NCI-H2081 treated with DMSO at 0.1 percent for 48 hours (cell line): ENCODE data around the gene CELF3.
"Not testable (repeated sequence)": the region's sequence is repeated elsewhere in the genome, so short reads cannot be mapped to it uniquely, and the experiment has no call there.

Experiments used
- DNase-seq: peaks from one replicate; lab custom pipeline; 2025; lab: John Stamatoyannopoulos, UW

The CELF3 gene

GRCh38 chr1:151716771-151717631 lies at the start of gene CELF3:
TSS of gene CELF3 (minus strand) at chr1:151716803. CDS start at chr1:151716020, 783 bp downstream.
- peak; percentile 97 for DNase-seq

GRCh38 chr1:151763990-151764389 lies 47.4 kb upstream of the CELF3 start:
- DNase-seq, result no peak

DNA sequence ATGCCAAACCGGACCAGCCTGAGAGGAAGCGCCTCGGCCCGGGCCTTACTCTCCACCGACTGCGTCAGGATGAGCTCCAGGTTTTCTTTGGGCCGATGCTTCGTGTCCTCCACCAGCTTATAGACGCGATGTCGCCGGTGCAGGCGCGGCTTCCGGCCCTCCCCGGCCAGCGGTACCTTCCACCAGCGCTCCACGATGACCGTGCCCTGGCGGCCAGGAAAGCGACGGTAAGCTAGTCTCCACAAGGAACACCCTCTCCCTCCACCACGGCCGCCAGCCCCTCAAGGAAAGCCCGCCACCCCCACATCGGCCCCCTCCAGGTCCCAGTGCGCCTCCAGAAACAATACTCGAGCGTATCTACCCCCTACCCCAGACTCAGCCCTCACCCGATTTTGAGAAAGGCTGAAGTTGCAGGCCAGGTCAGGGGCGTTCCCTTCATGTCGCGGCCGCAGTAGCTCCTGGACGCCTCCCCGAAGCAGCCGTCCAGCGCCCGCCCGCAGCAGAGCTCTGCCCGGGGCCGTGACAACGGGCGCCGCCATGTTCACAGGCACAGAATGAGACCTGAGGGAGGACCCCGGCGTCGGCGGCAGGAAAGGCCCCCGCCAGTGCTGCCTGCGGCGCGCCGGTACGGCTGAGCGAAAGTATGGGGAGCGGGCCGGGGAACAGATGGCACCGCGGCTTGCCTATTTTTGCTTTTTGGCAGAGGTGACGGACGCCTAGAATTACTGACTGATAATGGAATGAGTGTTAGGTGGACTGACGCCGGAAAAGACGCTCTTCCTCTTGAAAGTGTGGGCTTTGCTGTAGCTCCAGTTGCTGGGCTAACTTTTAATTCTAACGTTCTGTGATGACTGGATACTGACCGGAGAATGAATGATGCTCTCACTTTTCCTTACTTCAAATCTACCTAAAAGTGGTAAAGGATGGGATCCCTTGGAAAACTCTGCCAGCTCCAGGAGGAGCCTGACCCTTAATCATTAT lies 46.6 kb upstream of the CELF3 start, which contains the start of gene MRPL9:
TSS of gene MRPL9 (minus strand) at position 556 of the 981 bp plus-strand sequence. CDS start at position 539, 17 bp downstream.
- DNase-seq, result peak; percentile 15

- DNase-seq, result no peak
These were observed 44.2 kb upstream of the CELF3 start for GRCh38 chr1:151760597-151761385.

DNA sequence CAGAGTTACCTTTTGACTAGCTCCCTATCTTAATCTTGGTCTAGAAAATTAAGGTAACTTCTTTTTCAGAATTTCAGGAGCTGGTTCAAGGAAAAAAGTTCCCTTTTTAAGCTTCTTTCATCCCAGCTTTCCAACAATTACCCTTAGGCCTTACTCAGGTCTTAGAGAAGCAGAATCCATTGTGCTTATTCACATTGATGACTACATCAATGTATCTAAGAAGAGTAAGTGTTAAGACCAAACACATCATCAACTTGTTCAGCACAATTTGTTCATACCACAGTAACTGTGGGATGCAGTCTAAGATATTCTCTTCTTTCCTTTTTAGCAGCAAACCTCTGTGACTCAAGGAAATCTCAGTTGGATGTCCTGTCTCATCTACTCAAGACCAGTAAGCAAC lies 42.6 kb upstream of the CELF3 start:
- DNase-seq, result no peak

DNA sequence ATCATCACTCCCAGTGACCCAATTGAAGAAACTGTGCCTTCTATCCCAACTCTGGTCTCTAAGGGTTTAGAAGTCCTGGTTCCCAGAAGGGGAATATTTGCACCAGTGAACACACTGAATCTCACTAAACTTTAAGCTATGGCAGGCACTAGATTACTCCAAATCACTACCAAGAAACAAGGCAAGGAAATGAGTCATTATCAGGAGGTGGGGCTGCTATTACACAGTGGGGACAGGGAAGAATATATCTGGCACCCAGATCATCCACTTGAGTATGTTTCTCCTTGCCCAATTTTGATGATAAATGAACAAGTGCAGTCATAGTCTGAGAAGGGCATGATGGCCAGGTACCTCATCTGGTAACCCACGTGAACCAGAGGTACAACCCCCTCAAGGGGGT lies 39.7 kb upstream of the CELF3 start:
- no peak for DNase-seq

DNA sequence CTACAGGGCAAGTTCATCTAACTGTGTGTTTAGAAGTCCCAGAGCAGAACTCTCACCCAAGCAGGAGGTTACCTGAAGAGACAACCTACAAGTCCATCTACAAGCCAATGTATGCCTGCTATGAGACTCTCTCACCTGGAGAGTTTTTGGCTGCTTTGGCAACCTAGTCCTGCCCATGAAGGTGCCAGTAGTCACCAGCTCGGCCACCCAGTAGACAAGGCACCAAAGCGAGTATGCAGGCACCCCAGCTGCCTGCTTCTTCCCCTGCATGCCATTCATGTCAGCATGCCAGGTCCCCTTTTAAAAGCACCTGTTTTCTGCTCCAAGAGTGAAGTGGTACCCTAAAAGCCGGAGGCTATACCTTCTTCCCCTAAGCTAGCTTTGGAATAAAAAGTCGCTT lies 24.9 kb upstream of the CELF3 start:
- no peak for DNase-seq

- no peak for DNase-seq
These were observed 23.2 kb upstream of the CELF3 start for GRCh38 chr1:151739590-151740355.

DNA sequence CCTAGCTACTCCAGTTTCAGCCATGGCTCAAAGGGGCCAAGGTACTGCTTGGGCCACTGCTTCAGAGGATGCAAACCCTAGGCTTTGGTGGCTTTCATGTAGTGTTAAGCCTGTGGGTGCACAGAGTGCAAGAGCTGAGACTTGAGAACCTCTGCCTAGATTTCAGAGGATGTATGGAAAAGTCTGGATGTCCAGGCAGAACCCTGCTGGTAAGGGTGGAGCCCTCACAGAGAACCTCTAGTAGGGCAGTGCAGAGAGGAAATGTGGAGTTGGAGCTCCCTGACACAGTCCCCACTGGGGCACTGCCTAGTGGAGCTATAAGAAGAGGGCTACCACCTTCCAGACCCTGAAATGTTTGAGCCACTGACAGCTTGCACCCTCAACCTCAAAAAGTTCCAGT lies 20.9 kb upstream of the CELF3 start:
- DNase-seq, result no peak

GRCh38 chr1:151737026-151737425 lies 20.4 kb upstream of the CELF3 start:
- no peak for DNase-seq

DNA sequence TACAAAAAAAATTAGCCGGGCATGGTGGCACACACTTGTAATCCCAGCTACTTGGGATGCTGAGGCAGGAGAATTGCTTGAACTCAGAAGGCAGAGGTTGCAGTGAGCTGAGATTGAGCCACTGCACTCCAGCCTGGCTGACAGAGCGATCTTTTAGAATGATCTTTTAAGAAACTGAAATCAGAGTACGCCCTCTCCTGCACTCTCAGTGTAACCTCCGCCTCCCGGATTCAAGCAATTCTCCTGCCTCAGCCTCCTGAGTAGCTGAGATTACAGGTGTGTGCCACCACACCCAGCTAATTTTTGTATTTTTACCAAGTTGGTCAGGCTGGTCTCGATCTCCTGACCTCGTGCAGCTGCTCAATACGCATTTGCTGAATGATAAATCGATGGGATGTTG lies 17.4 kb upstream of the CELF3 start:
- DNase-seq, result not testable (repeated sequence)

DNA sequence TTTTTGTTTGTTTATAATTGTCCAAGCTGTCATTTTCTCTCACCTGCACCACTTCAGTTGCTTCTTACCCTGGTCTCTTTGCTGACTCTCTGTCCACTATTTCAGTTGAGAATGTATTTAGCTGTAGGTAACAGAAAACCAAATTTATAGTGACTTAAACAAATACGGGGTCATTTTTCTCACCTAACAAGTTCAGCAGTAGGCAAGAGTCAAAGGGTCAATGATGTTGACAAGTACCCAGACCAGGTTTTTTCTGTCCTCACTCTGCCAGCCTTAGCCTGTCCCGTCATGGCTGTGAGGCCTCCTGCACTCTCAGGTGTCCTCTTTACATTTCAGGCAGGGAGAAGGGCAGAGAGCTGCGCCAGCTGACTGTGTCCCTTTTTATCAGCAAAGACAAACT lies 16.5 kb upstream of the CELF3 start:
- no peak for DNase-seq

DNA sequence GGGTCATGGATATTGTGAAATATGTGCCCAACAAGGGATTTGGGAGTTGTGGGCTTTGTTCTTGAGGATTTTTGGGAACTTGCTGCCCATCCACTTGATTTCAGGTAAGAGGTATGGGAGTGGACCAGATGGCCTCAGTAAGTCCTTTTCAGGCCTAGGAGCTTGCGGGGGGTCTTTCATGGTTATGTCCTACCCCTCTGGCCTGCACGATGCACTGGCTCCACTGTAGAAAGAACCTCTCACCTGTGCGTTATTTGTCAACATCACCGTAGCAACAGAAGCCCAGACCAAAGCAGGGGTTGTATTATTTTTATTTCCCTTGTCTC lies 13.3 kb upstream of the CELF3 start:
- DNase-seq, result no peak

DNA sequence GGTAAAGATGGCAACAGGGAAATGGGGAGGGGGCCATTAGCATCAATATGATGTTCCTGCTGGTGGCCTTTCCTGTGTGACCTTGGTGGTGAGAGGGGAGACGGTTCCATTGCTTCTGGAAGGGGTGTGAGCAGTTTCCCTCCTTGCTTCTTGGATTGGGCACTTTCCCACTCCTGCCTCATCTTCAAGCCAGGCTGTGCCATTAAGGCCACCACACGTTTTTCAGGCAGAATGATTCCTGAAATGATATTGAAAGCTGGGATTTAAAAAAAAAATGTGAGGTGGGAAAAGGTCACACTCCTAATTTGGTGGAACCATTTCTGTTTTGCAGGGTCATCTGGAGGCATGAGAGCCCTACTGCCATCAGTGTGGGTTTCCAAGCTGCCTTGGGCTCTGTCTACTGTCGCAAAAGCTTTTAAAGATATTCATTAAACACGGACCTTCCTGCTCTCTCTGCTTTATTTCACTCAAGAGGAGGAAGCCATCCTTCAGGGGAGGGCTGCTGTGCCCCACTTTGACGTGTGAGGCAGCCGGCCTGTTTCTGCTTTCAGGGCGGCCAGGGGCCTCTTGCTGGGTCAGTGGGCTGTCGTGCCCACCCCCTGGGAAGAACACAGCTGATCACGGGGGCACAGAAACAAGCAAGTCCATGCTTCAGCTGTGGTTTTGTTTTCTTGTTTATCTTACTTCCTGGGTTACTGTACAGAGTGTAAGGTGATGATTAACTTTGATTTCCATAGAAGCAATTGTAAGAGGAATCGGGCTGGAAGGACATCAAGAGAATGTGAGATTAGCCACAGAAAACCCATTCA lies 12.8 kb upstream of the CELF3 start:
- DNase-seq, result no peak

- DNase-seq, result no peak
These were observed 11.8 kb upstream of the CELF3 start for GRCh38 chr1:151728151-151729054.

- no peak for DNase-seq
These were observed 7.2 kb upstream of the CELF3 start for GRCh38 chr1:151723726-151724370.

DNA sequence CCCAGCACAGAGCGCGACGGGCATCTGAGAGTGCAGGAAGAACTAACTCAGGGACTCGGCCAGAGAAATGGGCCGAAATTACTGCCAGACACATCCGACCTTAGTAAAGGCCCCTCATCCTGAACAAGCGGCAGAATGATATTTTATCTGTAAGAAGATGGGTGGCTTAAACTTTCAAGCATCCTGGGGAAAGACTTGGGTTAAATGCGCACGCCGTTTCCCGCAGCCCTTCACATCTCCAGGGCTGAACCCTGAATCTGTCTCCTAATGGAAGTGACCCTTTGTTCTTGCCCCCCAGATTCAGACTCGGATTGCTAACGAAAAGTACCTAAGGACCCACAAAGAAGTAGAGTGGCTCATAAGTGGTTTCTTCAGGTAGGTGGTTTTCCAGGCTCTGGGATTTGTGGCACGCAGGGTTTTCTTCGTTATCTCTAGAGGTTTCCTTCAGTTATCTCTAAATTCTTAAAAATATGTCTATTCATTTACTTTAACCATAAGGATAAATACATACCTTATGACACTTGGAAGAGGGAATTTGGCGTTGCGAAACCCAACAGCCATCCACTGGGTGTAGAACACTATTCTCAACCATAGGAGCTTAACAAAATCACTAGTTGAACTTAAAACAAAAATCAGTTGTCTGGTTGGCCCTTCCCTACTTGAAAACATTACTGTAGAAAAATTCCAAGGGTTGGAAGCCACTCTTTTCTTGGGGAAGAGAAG lies 5.3 kb upstream of the CELF3 start:
- DNase-seq, result no peak
